HG02870 (cell line): Measurements from ENCODE around the gene FZD4.

Source experiments
- ATAC-seq: cut with Tn5 transposase; IDR thresholded peaks from one replicate; pipeline ENCODE4 v1.9.1; 2021; ENCODE audit warnings: mild to moderate bottlenecking, moderate library complexity; ENCODE audit not compliant: unreplicated experiment

FZD4 gene

DNA sequence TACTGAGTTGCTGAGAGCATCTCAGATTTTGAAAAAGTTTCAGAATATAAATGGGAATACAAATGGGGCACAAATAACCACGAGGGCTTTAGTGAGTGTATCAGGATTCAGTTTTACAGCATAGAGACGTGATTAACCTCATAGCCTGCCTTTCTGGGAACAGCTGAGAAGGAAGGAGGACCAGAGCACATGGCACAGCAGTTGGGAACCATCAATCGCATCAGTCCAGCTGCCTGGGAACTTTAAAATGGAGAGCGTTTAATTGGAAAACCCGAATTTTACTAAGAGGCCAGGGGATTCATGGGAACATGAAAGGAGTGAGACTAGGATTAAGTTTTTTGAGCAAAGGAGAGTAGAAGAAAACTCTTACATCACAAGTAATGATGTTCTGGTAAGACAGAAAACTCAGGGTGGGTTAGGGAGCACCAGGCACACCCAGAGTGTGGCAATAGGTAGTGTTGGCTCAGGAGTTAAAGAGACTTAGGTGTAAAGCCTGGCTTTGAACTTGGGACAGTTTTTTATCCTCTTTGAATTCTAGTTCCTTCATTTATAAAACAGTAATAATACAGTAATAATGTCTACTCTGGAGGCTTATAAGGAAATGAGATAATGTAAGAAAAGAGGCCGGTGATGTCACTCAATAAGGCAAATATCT, 40.2 kb downstream of the FZD4 start:
- ATAC-seq, result no peak

- ATAC-seq, result no peak
Observed at GRCh38 chr11:86912238-86912637, 43.0 kb downstream of the FZD4 start.

DNA sequence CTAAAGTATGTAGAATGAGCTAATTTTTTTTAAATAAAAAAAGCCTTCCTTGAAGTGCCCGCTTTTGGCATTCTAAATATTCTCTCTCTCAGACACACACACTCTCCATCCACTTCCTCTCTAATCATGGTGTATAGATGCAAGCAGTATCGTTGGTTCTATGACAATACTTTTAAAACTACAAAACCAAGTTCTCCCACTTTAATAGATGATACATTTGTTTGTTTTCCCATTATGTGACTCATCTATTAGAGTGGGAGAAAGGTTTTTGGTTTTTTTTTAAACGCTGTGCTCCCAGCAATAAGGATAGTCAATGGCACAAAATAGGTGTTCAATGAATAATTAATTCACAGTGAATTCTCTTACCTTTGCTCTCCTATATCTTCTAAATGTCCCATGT, 44.6 kb downstream of the FZD4 start:
- ATAC-seq, result no peak

- ATAC-seq, result no peak
Observed at GRCh38 chr11:86906198-86906597, 49.0 kb downstream of the FZD4 start.

DNA sequence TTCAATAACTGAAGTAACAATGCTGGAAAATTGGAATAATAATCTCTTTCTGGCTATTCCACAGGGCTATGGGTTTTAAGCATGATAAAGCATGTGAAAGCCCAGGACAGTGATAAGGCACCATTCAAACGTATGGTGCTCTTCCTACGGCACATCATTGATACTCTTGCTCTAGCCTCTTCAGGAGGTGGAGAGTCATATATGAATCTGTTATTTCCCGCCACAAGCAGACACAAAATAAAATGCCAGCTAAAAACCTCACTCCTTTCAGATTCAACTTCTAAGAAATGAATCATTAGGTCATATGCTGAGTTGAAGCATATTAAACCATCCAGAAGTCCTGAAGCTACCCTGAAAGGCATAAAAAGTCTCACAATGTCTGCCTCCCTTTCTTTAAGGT, 49.9 kb downstream of the FZD4 start:
- ATAC-seq, result no peak

GRCh38 chr11:86904001-86904400, 51.2 kb downstream of the FZD4 start:
- no peak for ATAC-seq

DNA sequence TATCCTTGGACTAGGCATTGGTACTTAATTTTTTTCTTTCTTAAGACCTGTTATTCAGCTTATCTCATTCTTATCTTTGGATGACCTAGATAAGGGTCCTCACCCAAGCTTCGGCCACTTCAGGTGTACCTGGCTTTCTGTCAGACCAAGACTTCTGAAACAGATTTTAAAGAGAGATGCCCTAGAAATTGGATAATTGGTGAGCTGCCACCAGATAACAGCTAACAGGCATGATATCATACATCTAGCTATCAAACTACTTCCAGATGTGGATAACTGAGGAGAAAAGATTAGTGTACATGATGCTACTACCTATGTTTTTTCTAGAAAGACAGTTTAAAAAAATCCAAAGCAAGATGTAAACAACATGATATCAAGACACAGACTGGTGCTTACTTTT, 52.9 kb downstream of the FZD4 start:
- ATAC-seq, result no peak

DNA sequence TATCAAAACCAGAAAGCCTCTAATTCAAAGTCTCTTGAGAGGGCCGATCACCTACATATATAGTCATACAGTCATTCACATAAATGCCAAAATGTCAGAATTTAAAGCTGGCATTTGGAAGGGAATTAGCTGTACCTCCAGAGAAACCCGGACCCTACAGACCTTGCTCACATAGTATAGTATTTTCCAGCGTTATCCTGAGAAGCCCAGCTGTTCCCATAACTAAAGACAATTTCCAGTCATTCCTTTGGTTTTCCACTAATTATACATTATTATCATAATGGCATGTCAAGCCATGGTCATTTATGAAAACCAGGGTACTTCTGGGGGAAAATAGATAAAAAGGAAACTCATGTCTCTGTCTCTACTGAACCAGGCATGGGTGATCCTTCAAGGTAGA, 53.6 kb downstream of the FZD4 start:
- no peak for ATAC-seq

DNA sequence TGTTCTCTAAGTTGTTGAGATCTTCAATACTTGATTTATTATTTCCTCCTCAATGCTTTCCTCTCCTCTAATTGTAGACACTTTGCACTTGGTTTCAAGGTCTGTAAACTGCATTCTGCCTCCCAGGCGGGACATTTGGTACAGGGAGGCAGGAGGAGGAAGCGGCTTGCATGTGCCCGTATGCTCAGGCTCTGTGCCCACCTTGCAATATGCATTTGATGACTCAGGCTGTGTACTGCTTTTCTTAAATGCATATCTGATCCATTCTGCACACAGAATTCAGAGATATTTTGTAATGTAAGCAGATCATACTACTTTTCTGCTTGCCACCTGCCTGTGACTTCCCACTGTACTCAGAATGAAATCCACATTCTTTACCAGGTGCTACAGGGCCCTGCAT, 55.0 kb downstream of the FZD4 start:
- no peak for ATAC-seq

DNA sequence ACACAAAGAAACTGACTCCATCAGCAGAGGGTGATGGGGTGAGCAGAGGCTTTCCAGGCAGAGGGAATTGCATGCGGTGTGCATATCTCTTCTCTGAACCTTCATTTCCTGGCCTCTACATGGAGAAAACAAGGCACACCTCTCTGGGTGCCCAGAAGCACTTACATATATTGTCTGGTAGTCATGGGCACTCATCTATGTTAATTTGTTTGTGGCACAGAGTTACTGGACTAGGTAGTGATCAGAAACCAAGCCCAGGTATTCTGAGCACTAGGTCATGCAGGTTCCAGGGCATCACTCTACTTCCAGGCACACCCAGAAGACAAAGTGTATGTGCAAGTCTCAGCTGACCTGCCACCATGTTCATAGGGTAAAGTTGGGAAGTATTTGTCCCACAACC, 56.5 kb downstream of the FZD4 start:
- no peak for ATAC-seq

DNA sequence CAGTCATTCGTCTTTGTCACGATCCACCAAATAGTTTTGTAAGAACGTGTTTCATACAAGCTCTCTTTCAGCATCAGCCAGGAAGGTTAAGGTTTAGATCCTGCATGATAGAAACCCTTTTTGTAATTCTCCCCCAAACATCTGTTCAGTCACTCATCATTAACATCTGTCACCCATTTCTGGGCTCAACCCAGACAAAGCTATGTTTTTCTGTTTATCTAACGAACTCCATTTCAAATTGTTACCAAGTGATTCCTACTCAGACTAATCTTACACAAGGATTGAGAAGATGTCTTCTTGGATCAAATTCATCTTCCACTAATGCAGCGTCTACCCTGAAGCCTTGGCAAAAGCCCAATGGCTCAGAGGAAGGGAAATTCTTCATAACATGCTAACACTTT, 58.8 kb downstream of the FZD4 start:
- ATAC-seq, result no peak
